ENCODE measurements around the gene PTPRK.

Gene PTPRK

DNA sequence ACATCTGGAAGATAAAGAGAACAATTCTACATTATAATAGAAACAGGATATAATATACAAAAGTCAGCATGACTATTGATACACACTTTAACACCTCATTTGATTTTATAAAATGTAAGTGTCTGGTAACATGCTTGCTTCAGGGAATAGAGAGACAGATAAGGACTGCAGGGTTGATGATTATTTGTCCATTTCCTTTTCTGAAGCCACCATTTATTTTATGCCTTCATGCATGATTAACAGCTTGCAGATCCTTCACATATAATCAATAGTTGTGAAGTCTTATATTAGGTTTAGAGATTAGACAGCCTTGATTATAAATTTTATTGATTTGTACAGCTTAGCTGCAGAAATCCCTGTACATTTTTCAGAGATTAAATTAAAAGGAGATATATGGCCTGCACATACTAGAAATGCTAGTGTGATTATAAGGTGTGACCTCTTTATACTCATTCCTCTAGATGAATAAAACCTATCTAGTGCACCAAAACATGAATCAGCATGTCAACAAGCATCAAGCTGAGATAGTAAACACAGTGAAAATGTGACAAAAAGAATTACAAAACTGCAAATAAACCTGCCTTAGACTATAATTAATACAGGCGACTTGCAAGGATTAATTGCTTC lies 420.7 kb downstream of the PTPRK start:
- TF ChIP-seq ZNF8 (CRISPR knock-in tag; IDR thresholded peaks at IDR 0.05) (no peak), ARNTL (CRISPR knock-in tag; IDR thresholded peaks at IDR 0.05; ENCODE audit: borderline replicate concordance, low read depth) (no peak), SNAI2 (CRISPR knock-in tag; IDR thresholded peaks at IDR 0.05) (no peak), ISL1 (CRISPR knock-in tag; IDR thresholded peaks at IDR 0.05) (no peak), RARB (CRISPR knock-in tag; IDR thresholded peaks at IDR 0.05) (no peak), CSDC2 (CRISPR knock-in tag; IDR thresholded peaks at IDR 0.05) (no peak), OSR1 (CRISPR knock-in tag; IDR thresholded peaks at IDR 0.05) (no peak), ESRRG (CRISPR knock-in tag; IDR thresholded peaks at IDR 0.05) (no peak), ZNF565 (CRISPR knock-in tag; conservative IDR thresholded peaks at IDR 0.05; ENCODE audit: low read depth) (no peak), ZFP30 (CRISPR knock-in tag; IDR thresholded peaks at IDR 0.05) (no peak), ZNF70 (CRISPR knock-in tag; IDR thresholded peaks at IDR 0.05) (no peak), TCF4 (CRISPR knock-in tag; IDR thresholded peaks at IDR 0.05; ENCODE audit: borderline replicate concordance) (no peak)
- TF ChIP-seq, protein P1, sequence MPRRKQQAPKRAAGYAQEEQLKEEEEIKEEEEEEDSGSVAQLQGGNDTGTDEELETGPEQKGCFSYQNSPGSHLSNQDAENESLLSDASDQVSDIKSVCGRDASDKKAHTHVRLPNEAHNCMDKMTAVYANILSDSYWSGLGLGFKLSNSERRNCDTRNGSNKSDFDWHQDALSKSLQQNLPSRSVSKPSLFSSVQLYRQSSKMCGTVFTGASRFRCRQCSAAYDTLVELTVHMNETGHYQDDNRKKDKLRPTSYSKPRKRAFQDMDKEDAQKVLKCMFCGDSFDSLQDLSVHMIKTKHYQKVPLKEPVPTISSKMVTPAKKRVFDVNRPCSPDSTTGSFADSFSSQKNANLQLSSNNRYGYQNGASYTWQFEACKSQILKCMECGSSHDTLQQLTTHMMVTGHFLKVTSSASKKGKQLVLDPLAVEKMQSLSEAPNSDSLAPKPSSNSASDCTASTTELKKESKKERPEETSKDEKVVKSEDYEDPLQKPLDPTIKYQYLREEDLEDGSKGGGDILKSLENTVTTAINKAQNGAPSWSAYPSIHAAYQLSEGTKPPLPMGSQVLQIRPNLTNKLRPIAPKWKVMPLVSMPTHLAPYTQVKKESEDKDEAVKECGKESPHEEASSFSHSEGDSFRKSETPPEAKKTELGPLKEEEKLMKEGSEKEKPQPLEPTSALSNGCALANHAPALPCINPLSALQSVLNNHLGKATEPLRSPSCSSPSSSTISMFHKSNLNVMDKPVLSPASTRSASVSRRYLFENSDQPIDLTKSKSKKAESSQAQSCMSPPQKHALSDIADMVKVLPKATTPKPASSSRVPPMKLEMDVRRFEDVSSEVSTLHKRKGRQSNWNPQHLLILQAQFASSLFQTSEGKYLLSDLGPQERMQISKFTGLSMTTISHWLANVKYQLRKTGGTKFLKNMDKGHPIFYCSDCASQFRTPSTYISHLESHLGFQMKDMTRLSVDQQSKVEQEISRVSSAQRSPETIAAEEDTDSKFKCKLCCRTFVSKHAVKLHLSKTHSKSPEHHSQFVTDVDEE (CRISPR knock-in tag; IDR thresholded peaks at IDR 0.05): no peak
- TF ChIP-seq, protein P2, sequence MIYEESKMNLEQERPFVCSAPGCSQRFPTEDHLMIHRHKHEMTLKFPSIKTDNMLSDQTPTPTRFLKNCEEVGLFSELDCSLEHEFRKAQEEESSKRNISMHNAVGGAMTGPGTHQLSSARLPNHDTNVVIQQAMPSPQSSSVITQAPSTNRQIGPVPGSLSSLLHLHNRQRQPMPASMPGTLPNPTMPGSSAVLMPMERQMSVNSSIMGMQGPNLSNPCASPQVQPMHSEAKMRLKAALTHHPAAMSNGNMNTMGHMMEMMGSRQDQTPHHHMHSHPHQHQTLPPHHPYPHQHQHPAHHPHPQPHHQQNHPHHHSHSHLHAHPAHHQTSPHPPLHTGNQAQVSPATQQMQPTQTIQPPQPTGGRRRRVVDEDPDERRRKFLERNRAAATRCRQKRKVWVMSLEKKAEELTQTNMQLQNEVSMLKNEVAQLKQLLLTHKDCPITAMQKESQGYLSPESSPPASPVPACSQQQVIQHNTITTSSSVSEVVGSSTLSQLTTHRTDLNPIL (CRISPR knock-in tag; IDR thresholded peaks at IDR 0.05; ENCODE audit: low read depth): no peak
- TF ChIP-seq, protein P3, sequence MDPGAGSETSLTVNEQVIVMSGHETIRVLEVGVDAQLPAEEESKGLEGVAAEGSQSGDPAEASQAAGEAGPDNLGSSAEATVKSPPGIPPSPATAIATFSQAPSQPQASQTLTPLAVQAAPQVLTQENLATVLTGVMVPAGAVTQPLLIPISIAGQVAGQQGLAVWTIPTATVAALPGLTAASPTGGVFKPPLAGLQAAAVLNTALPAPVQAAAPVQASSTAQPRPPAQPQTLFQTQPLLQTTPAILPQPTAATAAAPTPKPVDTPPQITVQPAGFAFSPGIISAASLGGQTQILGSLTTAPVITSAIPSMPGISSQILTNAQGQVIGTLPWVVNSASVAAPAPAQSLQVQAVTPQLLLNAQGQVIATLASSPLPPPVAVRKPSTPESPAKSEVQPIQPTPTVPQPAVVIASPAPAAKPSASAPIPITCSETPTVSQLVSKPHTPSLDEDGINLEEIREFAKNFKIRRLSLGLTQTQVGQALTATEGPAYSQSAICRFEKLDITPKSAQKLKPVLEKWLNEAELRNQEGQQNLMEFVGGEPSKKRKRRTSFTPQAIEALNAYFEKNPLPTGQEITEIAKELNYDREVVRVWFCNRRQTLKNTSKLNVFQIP (CRISPR knock-in tag; IDR thresholded peaks at IDR 0.05; ENCODE audit: borderline replicate concordance, low read depth): no peak
- no peak for ATAC-seq

DNA sequence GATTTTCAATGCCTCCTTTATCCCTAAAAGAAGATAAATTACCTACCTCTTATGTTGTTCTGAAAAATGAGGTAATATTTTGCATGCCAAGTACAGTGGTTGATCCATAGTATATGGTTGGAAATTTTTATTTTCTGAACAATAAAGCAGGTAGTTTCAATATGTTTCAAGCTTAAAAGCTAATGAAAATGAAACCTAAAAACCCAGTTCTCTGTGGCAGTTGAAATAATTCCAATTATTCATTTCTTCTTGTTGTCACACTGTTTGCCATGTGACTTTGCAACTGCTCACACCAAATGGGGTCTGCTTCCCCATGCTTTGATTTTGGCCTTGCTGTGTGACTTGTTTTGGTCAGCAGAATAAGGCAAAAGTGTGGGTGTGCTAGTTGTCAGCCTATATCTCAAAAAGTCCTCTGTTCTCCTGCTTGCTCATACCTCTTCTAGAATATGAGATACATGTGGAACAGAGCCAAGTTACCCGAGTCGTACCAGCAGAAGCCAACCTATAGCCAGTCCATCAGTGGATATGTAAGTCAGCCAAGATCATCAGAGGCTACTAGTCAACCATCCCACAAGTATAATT lies 422.3 kb downstream of the PTPRK start:
- no peak for ATAC-seq
- TF ChIP-seq ESRRG (CRISPR knock-in tag; IDR thresholded peaks at IDR 0.05): no peak
- no peak for TF ChIP-seq RARB (CRISPR knock-in tag; IDR thresholded peaks at IDR 0.05)
- no peak for TF ChIP-seq CSDC2 (CRISPR knock-in tag; IDR thresholded peaks at IDR 0.05)
- no peak for TF ChIP-seq TCF4 (CRISPR knock-in tag; IDR thresholded peaks at IDR 0.05; ENCODE audit: borderline replicate concordance)
- no peak for TF ChIP-seq ZNF8 (CRISPR knock-in tag; IDR thresholded peaks at IDR 0.05)
- TF ChIP-seq, protein P3 (CRISPR knock-in tag; IDR thresholded peaks at IDR 0.05; ENCODE audit: borderline replicate concordance, low read depth): no peak

DNA sequence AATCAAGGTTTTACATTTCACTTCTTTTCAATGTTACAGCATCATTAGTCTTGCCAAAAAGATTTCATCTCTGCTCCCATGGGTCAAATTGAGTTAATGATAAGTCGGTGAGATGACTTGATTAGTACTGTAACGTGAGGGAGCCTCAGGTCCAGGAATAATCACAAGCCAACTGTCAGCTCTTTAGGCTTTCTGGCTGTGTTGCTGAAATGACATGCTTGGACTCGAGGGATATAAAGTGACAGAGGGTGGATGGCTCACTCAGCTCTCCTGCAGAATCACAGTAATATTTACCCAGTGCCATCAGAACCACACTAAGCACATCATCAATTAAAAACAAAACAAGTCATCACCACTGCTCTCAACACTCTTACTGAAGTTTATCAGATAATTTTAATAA lies 423.4 kb downstream of the PTPRK start:
- no peak for ATAC-seq
- TF ChIP-seq ZC3H10 (CRISPR knock-in tag; IDR thresholded peaks at IDR 0.05) (no peak), TCF4 (CRISPR knock-in tag; IDR thresholded peaks at IDR 0.05; ENCODE audit: borderline replicate concordance) (no peak), ARNTL (CRISPR knock-in tag; IDR thresholded peaks at IDR 0.05; ENCODE audit: borderline replicate concordance, low read depth) (no peak), ZFP30 (CRISPR knock-in tag; IDR thresholded peaks at IDR 0.05) (no peak), SNAI2 (CRISPR knock-in tag; IDR thresholded peaks at IDR 0.05) (no peak), ZNF565 (CRISPR knock-in tag; conservative IDR thresholded peaks at IDR 0.05; ENCODE audit: low read depth) (no peak)
- TF ChIP-seq, protein P2 (CRISPR knock-in tag; IDR thresholded peaks at IDR 0.05; ENCODE audit: low read depth): no peak

DNA sequence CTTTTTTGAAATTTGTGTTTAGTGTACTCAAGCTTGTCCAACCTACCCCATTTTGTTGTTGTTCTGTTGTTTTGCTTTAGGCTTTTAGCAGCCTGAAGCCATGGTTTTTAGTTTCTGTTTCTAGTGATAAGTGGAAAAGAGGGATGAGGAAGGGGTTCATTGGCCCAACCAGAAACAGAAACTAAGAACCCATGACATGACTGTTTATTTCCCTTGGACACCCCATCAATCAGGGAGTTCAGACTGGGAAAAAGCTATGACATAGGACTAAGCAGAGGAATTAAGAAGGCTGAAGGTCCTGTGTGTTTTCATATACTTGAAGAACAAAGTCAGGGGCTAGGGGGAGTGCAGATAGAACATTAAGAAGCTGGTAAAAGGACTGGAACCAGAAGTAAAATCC lies 425.0 kb downstream of the PTPRK start:
- no peak for TF ChIP-seq SNAI2 (CRISPR knock-in tag; IDR thresholded peaks at IDR 0.05)
- TF ChIP-seq ZC3H10 (CRISPR knock-in tag; IDR thresholded peaks at IDR 0.05): no peak
- TF ChIP-seq ARNTL (CRISPR knock-in tag; IDR thresholded peaks at IDR 0.05; ENCODE audit: borderline replicate concordance, low read depth): no peak
- no peak for TF ChIP-seq PPARA (CRISPR knock-in tag; IDR thresholded peaks at IDR 0.05; ENCODE audit: borderline replicate concordance)
- TF ChIP-seq ISL1 (CRISPR knock-in tag; IDR thresholded peaks at IDR 0.05): no peak
- TF ChIP-seq ZNF565 (CRISPR knock-in tag; conservative IDR thresholded peaks at IDR 0.05; ENCODE audit: low read depth): no peak
- TF ChIP-seq, protein P4, sequence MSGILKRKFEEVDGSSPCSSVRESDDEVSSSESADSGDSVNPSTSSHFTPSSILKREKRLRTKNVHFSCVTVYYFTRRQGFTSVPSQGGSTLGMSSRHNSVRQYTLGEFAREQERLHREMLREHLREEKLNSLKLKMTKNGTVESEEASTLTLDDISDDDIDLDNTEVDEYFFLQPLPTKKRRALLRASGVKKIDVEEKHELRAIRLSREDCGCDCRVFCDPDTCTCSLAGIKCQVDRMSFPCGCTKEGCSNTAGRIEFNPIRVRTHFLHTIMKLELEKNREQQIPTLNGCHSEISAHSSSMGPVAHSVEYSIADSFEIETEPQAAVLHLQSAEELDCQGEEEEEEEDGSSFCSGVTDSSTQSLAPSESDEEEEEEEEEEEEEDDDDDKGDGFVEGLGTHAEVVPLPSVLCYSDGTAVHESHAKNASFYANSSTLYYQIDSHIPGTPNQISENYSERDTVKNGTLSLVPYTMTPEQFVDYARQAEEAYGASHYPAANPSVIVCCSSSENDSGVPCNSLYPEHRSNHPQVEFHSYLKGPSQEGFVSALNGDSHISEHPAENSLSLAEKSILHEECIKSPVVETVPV (CRISPR knock-in tag; IDR thresholded peaks at IDR 0.05): no peak
- TF ChIP-seq ZFP30 (CRISPR knock-in tag; IDR thresholded peaks at IDR 0.05): no peak
- no peak for TF ChIP-seq ZNF70 (CRISPR knock-in tag; IDR thresholded peaks at IDR 0.05)
- ATAC-seq: no peak

All from SK-N-SH treated with all-trans-retinoic acid at 6 μM for 48 hours (cell line).